Panc1 (cell line): ENCODE measurements around the gene CMYA5.

Source experiments
- CTCF ChIP-seq: fragments of 450-650 bp; IDR thresholded peaks from 2 replicates; pipeline ENCODE4 v1.5.1; 2017; ENCODE audit warnings: mild to moderate bottlenecking
- POLR2AphosphoS5 ChIP-seq: IDR thresholded peaks from 2 replicates; pipeline ENCODE4 v1.6.1; 2012; ENCODE audit warnings: mild to moderate bottlenecking, low read depth, low read length, moderate library complexity
- REST ChIP-seq, 2 experiments: IDR thresholded peaks; 2 replicates each; pipeline ENCODE4 v1.6.1; 2011 to 2012; ENCODE audit warnings: low read depth in 2 of 2, control low read depth in 1 of 2, low read length in 1 of 2, mild to moderate bottlenecking in 1 of 2, moderate library complexity in 1 of 2; ENCODE audit not compliant: insufficient read depth in 1 of 2
- SIN3A ChIP-seq: IDR thresholded peaks from 2 replicates; pipeline ENCODE4 v1.6.1; 2012; ENCODE audit warnings: low read depth, mild to moderate bottlenecking, low read length, moderate library complexity, borderline replicate concordance; ENCODE audit not compliant: insufficient read depth
- TCF7L2 ChIP-seq: IDR thresholded peaks from 2 replicates; pipeline ENCODE4 v1.6.1; 2011; ENCODE audit warnings: mild to moderate bottlenecking, low read depth, low read length, inconsistent platforms

GRCh38 chr5:79713727-79714126 lies 24.1 kb downstream of the CMYA5 start:
- TF ChIP-seq CTCF = no peak
- TF ChIP-seq POLR2AphosphoS5 = no peak
- TF ChIP-seq SIN3A = no peak
- no peak for TF ChIP-seq TCF7L2
- TF ChIP-seq REST (IDR thresholded peaks at IDR 0.05; ENCODE audit: insufficient read depth in 1 of 2, low read depth in 2 of 2, low read length in 1 of 2) = no peak
